NCI-H1436 (cell line): ENCODE results near the gene NUDT16L1.

Source experiments
- DNase-seq: peaks from one replicate; lab custom pipeline; 2025; lab: John Stamatoyannopoulos, UW

The NUDT16L1 gene

DNA sequence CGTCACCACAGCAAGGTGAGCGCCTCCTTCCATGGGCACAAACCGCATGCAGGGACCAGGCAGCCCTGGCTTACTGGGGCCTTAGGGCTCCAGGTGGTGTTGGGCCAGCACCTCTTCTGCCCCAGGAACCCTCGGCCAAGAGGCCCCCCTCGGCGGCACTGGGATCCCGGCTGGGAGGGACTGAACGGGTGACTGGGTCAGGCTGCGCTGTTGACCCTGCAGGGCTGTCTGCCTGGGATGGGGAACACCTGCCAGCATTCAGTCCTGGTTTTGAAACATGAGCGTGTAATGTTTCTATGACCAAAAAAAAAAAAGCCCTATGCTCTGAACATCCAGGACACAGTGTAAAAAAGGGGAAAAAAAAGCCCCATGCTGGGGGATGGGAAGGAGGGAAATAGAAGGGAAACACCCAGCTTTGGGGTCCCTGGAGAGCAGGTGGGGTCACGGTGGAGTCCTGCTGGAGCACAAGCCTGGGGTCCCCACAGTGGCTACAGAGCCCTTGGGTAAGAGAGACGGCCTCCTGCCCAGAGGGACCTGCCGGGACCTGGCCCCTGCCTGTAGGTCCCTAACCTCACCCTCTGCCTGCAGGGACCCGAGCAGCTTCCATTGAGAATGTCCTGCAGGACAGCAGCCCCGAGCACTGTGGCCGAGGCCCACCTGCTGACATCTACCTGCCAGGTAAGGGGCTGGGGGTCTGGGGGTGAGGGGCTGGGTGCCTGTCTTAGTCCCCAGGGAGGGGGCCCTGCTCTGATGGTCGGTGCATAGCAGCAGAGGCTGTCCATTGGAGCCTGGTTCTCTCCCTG, 9.9 kb upstream of the NUDT16L1 start:
- no peak for DNase-seq

DNA sequence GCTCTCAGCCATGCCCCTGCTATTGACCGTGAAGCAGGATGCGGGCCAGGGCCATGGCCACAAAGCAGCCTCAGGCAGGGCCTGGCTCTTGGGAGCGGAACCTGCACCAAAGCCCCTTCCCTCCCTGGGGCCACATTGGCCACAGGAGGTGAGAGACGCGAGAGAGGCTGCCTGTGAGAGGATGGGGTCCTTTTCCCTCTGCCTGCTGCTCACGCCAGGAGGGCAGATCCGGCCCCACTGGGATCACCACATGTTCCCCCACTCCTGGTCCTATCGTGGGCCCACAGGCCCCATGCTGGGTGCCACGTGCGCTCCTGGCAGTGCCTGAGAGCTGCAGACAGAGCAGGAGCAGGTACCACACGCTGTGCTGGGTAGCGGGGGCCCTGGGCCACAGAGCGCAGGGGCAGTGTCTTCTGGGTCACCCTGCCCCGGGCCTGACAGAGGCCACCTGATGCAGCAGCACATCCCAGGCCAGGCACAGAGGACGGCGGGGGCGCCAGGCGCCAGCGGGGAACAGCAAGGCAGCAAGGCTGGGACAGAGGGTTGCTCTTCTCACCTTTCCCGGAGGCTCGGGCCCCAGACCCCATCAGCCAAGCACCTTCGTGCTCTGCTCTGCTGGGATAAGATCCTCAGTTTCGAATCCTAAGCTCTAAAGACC, 9.2 kb upstream of the NUDT16L1 start:
- no peak for DNase-seq

DNA sequence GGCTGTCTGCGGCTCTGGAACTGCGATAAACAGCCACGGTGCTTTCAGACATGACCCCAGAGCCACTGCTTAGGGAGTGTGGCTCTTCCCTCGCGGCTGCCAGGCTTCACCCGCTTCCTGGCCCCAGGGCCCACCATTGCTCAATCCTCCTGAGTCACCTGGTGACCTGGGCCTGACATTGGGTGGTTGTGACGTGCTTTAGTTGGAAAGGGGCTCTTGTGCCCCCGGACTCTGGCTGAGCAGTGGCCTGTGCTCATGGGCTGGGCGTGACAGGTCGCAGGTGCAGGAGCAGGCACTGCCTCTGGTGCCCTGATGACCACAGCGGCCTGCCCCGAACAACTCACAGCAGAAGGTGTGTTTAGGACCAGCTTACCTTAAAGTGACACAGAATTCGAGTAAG, 8.6 kb upstream of the NUDT16L1 start:
- DNase-seq, result no peak

DNA sequence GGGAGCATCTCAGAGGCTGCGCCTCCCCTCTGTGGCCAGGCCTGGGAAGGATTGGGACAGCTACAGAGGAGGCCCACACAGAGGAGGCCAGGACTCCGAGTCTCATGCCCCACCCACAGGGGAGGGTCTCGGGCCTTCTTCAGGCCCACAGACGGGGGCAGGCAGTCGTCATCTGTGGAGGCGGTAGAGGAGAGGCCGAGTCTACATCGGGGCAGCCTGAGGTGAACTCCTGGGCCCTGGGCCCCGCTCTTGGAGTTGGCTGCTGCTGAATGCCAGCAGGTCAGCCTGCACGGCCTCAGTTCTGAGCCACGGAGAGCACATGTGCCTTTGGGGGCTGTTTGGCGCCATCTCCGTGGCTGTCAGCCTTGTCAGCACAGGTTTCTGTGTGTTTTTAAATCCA, 8.1 kb upstream of the NUDT16L1 start:
- no peak for DNase-seq

DNA sequence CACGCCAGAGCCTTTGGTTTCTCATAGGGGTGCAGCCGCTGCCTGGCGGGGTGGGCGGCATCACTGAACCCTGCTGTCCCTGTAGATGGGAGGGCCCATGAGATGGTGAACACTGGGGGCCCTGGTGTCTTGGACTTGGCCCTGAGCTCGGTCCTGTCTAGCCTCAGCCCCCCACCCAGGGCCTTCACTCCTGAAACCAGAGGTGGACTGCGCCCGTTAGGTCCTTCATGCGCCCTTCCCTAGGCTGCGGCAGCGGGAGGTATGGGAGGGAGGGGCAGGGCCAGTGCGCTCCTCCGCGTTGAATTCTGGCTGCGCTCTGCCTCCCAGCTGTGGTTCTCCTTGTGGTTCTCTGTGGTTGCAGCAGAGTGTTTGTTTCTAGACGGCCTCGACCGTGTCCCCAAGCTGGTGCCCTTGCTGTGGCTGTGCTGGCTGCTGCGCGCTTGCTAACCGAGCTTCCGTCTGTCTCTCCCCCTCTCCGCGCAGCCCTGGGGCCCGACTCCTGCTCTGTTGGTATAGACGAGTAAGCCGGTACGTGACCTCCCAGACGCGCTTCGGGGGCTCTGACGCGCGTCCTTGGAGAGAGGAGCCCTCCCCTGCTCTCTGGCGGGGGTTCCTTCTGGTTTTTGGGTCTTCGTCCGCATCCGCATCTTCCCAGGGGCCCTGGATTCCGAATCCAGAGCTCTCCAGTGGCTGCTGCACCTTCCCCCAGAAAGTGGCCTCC, 7.4 kb upstream of the NUDT16L1 start:
- no peak for DNase-seq

DNA sequence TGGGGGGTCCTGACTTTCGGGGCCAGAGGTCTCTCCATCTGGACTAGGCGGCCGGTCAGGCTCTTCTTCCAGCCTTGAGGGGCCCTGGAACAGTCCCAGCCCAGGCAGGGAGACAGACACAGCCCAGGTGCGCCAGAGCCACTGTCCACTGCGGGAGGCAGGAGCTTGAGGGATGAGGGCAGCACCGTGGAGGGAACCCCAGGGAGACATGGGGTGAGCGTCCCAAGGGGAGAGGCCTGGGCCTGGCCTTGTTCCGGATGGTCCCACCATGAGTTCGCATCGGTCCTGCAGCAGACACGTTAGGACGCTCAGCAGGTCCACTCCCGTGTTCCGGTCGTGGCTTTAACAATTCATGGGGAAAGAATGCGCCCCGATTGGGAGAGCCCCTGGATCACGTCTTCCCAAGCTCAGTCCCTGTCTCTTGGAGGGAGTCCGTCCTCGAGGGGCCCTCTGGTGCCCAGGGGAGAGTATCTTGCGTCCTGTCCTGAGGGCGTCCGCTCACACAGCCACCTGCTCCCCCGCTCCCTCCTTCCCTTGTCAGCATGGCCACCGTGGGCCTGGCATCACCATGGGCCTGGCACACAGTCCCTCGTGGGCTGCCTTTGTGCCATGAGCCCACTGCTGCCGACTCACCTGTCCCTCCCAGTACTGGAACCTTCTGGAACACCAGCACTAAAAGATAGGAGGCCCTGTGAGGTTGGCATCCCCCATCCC, 6.7 kb upstream of the NUDT16L1 start:
- DNase-seq, result no peak

DNA sequence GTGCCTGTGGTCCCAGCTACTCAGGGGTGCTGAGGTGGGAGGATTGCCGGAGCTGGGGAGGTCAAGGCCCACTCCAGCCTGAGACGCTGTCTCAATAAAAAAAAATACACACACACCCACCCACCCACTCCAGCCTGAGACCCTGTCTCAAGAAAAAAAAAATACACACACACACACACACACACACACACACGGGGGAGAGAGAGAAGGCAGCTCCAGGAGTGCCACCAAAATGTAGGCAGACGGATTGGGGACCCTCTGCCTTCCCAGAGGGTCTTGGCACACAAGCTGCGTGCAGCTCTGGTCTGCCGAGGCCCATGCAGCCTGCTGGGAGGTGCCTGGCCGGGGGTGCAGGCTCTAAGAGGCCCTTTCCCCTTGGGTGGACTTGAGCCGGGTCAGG, 5.9 kb upstream of the NUDT16L1 start:
- DNase-seq, result no peak

DNA sequence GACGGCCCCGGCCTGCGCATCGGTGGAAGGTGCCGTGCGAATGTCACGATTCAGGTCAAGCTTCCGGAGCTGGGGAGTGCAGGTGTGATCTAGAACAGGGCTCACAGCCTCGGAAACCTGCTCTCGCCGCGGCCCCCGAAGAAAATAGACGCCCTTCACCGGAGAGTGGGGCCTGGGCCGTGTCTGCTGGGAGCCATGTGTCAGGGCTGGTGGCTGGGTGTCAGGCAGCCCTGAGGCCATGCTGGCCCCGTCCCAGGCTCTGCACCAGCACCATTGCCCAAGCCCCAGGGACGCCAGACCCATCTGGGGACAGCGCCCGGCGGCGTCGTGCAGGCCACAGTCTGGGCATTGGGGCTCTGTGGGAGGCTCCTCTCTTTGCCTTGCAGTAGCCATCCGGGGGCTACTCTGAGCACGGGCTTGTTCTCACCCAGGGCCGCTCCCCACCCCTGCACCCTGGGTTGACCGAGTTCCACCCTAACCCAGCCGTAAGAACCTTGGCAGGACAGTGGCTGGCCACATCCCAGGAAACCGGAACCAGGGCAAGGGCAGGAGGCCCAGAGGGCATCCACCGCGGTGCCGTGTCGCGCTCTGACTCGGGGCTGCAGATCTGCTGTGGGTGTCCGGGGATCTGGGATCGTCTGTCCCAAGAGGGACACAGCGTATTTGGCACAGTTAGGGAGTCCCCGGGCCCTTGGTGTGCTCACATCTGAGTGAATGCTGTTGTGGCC, 5.3 kb upstream of the NUDT16L1 start:
- no peak for DNase-seq

DNA sequence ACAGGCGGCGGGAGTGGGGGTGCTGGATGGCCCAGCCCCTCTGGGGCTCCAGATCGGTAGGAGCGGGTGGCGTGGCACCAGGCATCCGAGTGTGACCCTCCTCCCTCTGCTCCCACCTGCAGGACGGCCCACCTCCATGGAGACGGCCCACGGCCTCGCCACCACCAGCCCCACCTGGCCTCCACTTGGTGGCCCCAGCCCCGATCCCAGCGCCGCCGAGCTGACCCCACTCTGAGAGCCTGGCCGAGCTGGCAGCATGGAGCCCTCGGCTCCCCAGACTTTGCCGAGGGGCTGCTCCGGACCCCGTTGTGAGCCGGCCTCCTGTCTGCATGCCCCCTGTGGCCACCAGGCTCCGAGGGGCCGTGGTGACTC, 4.7 kb upstream of the NUDT16L1 start:
- no peak for DNase-seq

DNA sequence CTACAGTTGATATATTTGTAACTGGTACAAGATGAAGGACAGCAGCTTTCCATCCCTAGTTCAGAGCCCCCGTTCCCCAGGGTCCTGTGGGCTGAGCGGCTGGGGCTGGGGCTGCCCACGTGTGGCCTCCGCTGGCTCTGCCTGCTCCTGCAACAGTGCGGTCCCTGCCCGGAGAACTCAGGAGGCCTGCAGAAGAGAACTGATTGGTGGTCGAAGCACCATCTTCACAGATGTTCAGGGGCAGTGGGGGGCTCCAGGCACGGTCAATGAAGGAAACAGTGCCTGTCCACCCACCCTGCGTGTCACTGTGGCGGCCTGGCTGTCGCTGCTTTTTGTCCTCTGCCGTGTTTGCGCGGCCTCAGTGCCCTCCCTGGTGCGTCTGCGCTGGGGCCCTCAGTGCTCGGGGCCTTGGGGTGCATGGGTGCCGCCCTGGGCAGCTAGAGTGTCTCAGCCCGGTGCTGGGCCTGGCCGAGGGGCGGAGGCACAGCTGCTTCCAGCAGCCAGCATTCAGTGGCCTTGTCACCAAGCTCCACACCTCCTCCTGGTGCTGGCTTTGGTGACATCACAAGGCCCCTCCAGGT, 4.2 kb upstream of the NUDT16L1 start:
- DNase-seq, result no peak

DNA sequence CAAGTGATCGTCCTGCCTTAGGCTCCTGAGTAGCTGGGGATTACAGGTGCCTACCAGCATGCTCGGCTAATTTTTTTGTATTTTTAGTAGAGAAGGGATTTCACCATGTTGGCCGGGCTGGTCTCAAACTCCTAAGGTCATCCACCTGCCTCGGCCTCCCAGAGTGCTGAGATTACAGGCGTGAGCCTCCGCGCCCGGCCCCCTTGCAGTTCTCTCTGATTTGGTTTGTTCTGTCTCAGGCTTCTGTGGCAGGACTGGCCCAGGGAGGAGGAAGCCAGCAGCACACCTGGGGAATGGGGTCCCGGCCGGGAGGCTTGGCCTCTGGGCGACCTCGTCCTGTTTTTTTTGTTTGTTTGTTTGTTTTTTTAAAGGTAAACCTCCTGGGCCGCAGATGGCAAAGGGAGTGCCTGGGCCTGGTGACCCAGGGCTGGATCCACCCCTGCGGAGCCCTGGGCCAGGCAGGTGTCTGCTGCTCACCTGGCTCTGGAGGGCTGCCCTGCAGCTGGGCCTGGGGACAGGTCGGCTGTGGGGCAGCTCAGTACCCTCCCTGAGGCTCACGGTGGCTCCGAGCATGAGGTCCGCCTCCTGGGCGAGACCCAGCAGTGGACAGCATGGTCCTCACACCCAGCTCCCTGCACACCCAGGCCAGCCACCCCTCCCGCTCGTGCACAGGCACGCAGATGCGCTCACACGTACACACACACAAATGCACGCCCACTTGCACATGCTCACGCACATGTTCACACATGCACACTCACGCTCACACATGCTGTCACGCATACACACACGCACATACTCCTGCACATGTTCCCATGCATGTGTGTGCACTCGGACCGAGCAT, 3.3 kb upstream of the NUDT16L1 start:
- DNase-seq, result no peak

DNA sequence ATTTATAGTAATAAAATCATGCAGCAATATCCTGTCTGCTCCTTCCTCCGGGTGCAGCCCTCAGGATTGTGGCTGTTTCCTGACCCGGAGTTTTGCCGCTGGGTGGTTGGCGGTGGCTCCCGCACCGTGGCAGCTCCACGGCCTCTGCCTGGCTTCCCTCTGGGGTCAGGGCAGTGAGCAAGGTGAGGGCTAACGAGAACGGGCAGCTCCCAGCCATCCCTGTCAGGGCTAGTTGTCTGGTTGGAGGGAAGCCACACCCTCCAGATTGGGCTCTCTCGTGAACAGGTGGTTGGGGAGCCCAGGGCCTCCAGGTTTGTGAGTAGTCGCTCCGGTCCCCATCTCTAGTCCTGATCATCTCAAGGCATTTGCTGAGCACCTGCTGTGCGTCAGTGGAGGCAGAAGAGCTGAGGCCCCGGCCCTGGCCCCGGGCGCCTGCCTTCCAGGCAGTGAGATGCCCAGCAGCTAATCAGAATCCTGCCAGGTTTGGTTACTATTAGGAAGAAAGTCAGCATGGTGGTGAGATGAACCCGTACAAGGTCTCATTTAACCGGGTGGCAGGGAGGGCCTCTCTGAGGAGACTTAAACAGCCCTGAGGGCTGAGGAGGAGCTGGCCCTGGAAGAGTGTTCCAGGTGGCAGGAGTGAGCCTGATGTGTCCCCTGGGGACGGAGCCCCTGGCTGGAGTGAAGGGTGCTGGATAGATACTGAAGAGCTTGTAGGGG, 2.3 kb upstream of the NUDT16L1 start:
- no peak for DNase-seq

DNA sequence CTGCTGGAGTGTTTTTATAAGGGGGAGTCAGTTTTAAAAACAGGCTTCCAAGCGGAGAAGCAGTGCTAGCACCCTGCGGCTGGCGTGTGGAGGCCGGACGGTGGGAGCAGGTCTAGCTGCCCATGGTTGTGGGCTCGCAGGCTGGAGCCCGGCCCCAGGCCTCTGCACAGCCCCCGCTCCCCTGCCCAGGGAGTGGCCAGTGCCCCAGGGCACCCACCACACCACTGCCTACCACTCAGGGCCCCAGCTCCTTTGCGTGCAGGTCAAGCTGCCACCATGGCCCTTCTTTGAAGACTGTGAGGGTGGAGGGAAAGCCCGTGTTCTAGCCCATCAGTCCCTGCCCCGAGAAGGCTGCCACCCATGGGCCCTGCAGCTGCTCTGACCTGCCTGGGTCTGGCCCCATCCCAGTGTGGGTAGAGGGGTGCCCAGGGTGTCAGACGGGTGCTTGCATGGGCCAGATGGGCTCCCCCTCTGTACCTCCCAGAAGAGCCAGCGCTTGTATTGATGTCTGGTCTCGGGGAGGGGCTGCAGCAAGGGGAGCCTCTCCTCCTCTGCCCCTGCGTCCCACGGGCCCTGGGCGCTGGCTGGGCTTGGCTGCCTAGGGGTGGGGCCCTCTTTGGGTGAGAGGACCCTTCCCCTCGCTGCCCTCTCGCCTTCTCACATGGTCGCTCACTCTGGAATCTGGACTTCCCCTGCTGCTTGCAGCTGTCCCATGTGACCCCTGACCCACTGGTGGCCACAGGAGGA, 1.5 kb upstream of the NUDT16L1 start:
- DNase-seq, result no peak

DNA sequence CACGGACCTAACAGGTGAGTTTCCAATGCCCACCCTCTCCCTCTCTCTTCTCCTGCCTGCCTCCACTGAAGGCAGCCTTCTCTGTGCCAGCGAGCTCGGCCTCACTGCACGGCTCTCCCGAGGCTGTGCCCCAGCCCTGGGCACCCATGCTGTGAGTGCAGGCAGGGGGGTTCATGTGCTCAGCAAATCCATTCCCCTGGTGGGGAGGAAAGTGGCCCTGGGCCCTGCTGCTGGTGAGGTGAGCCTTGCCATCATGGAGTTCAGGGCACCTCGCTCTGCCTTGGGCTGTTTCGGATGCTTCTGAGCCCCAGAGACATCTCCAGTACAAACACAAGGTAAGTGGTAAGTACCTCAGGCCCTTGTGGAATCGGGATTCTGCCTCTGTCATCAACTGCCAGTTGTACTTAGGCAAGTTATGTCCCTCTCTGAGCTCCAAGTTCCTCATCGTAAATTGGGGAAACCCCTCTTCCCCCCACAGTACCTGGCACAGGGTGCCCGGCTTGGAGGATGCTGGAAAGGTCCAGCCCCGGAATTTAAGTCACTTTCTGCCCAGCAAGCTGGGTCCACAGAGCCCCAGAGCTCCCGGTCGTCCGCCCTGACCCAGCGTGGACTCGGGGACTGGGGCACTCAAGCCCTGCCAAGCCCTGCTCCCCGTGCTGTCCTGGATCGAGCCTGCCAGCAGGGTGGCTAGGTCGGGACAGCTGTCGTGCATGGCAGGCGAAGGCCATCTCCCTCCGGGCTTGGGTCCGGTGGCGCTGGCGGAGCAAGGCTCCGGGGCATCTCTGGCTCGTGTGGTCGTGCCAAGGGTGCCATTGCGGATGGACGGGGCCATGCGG, 684 bp upstream of the NUDT16L1 start:
- DNase-seq, result no peak

DNA sequence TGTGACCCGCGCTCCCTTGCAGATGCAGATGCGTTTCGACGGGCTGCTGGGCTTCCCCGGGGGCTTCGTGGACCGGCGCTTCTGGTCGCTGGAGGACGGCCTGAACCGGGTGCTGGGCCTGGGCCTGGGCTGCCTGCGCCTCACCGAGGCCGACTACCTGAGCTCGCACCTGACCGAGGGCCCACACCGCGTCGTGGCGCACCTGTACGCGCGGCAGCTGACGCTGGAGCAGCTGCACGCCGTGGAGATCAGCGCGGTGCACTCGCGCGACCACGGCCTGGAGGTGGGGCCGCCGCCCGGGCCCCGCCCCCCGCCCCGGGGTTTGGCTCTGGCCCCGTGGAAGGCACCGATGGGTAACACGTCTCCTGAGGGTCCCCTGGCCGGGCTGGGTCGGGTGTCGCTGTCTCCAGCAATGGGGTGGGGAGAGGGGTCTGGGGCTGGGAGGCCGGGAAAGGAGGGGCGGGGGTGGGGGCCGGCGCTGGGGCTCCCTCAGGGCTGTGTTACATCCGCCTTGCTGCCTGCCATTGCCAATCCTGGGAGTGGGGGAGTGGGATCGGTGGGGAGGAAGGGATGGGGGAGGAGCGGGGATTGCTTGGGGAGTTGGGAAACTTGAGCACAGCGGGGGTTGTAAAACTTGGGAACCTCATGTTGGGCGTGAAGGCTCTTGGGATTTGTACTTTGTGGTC, 737 bp downstream of the NUDT16L1 start:
- no peak for DNase-seq

DNA sequence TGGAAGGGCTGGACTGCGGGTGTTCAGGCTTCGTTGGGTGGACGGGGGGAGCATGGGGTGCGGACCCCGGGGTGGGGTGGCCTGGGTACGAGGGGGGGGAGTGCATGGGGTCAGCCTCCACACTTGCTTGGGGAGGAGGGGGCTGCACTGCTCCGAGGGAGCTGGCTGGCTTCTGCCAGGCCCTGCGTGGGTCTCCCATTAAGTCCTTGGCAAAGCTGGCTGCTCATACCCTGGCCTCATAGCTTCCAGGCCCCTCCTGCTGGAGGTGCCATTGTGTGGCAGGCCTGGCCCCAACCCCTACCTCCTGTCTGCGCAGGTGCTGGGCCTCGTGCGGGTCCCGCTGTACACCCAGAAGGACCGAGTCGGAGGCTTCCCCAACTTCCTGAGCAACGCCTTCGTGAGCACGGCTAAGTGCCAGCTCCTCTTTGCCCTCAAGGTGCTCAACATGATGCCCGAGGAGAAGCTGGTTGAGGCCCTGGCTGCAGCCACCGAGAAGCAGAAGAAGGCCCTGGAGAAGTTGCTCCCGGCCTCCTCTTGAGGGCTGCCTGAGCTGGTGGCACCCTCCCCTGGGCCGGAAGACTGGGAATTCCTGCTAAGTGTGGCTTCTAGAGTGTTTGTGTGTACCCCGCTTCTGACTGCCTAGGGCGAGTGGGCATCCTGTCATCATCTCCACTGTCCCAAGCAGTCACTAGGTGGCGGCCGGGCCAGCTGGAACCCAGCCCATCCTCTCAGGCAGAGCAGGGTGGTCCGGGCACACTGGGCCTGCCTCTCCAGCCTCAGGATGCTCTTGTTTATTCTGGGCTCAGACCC, 1.5 kb downstream of the NUDT16L1 start:
- DNase-seq, result no peak
